Fibroblast of the conjunctiva (primary cell): ENCODE results near the gene EIF1AD.
"Not testable (repeated sequence)": the region's sequence is repeated elsewhere in the genome, so short reads cannot be mapped to it uniquely, and the experiment has no call there.

ENCODE experiments used
- DNase-seq: peaks from one replicate; pipeline ENCODE4 v3.0.0-alpha.2; 2010; ENCODE audit warnings: low read depth

The EIF1AD gene

DNA sequence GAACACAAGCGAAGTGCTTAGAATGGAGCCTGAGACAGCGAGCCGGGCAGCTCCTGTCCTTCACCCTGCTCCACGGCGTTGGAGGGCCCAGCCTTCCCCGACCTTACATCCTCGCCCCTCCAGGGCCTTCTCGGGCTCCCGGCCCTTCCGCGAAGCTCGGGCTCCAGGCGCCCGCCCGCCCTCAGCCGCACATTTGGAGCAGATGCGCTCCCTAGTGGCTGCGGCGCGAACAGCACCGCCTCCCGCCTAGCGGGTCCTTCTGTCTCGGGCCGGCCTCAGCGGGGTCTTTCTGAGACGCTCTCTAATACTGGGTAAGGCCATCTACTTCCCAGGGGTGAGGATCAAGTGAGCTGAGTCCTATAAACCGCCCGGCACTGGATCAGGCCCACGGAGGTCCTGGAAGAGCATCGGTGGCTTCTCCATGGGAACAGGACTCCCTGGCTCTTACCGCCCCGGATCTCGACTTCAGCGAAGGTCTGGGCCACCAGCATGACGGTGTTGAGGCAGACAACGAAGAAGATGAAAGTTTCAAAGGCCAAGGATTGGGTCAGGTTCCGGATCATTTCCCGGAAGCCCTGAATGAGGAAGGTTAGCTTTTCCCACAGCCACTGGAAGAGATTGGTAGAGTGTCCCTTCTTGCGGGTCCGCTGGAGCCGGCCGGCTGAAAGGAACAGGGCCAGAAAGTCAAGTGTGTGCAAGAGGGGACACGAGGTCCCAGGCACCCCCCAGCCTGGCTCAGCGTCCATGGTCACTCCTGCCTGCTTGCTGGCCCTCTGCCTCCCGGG lies 20.6 kb upstream of the EIF1AD start:
- DNase-seq = peak; percentile 26

DNA sequence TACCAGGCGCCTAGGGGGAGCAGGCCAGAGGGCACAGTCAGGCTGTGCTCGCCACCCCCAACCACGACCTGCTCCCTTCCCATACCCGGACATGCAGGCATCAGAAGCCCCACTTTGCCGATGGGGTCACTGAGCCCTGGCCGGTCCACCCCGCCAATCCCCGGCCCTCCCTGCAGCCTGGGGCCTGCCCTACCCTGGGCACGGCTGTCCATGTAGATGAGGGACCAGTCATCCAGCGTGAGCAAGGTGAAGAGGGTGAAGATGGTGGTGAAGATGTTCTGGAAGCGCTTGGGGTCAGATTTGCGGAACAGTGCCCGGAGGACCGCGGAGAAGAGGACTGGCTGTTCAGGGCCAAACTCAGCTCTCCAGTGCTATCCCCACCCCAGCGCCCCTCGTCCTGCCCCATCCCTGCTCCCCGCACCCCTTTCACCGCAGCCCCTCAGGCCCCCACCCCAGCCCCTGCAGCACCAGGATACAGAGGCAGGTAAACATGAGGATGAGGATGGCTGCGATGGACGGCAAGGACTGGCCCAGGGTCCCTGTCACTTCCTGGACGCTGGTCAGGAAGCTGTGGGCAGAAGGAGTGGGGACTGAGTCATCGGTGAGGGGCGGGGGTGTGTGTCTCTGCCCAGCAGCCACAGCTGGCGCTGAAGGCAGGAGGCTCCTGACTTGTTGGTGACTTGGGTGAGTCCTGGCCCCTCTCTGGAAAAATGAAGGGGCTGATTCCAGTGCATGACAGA lies 18.8 kb upstream of the EIF1AD start:
- DNase-seq = peak; percentile 14

DNA sequence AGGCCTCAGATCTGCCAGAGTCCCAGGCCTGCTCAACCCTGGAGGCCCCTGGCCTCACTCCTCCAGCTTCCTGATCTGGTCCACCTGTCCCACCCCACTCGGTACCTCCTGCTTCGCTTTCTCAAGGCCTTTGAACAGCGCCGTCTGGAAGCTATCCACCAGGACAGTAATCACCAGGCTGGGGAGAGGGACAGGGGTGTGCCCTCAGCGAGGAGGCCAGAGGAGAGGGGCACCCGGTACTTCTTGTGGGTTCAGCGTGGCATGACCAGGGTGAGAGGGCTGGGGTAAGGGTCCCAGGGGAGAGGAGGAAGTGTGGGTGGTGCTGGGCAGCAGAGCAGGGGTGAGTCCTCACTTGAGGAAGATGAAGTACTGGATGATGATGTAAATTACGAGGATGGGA lies 18.3 kb upstream of the EIF1AD start:
- no peak for DNase-seq

DNA sequence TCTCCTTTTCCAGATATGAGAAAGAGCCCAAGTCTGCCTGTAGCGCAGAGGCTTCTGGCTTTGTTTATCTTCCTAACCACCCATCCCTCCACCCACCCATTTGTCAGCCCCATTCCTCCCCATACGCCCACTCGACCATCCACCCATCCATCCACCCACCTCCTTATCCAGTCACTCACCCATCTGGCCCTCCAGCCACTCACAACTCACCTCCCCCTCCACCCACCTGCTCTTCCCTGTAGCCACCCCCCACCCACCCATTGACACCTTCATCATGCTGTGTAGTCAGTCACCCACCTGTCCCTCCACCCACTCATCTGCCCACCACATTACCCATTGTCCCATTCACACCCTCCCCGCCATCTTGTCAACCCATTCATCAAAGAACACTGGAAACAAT lies 15.4 kb upstream of the EIF1AD start:
- no peak for DNase-seq

DNA sequence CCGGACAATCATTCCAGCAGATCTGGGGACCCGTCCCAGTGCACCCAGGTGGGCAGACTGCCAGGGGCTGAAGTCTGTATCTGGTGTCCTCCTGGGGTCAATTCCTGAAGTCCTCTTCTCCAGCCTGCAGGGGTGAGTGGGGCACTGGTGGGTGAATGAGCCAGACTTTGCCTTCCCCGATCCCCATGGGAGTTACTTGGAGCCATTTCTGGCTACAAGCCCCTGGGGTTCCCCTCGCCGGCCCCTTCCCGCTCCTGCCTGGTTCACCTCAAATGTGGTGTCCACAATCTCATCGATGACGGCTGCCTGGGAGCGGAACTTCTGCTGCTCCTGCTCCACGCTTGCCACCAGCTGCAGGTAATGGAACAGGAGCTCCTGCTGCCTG lies 14.8 kb upstream of the EIF1AD start:
- no peak for DNase-seq

DNA sequence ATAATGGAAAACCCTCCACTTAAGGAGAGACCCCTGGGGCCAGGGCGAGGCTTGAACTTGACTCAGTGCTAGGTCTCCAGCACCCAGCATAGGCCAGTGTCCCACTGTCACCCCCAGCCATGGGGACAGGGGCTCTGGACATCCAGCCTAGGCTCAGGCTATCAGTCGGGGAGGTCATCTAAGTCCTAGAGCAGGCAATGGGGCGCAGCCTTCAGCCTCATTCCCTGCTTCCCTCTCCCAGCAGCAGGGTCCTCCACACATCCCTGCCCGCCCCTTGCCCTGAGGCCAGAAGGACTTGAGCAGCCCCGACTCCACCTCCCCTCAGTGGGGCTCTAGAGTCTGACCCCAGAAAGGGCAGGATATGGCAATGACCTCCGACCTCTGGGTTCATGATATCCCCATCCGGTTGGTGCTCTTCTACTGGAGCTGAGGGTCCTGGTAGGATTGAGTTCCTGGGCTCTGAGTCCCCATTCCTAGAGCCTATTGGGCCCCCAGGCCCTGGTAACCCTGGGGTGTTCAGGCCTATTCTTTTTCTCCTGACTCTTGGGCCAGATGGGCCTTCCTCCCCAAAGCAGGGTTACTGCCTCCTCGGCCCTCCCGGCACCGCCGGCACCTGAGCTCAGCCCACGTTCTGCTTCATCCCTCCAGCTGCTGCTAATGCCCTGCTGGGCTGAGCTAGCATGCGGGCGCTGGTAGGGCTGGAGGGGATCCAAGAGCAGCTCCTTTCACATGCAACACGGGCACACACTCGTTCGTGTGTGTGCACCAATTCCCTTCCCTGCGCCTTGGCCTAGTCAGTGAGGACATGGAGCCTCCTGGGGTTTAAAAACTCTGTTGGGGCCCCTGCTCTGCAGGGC lies 14.2 kb upstream of the EIF1AD start:
- DNase-seq = no peak

DNA sequence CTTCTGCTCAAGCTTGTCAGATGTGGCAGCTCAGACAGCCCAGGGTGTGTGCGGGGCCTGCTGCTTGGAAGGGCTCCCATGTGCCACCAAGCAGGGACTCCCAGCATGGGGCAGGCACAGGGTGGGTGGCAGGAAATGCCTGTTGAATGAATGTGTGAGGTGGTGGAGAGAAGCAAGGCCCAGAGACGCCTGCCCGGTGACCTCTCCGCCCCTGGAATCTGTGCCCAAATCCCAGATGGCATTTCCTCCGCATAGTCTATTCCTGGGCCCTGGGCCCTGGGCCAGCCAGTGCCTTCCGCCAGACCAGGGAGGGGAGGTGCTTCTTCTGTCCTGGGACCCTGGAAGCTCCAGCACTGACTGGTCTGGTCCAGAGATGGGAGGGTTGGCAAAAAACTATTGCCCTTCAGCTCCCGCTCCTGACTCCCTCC lies 13.5 kb upstream of the EIF1AD start:
- DNase-seq = no peak

DNA sequence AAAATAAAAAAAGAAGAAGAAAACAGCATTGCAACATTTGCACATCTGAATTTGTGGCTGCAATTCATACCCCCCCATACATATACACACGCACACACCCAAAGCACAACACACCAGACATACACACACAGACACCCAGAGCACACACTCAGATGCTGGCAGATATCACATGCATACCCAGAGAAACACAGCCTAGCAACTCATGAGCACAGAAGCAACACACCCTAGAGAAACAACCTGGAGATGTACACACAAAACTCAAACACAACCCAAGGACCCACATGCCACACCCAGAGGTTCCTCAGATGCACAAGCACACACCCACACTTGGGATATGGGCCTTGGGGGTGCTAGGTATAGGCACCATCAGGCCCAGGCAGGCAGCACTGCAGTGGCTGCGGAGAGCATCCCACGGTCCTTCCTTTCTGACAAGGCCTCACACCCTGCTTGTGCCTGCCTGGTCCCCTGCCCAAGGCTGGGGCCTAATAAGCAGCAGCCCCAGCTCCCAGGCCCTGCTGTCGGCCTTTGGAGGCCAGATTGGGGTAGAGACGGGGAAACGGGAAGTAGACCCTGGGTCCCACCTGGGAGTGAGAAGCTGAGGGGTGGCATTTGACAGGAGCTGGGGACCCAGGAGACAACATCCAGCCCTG lies 13.0 kb upstream of the EIF1AD start:
- no peak for DNase-seq

DNA sequence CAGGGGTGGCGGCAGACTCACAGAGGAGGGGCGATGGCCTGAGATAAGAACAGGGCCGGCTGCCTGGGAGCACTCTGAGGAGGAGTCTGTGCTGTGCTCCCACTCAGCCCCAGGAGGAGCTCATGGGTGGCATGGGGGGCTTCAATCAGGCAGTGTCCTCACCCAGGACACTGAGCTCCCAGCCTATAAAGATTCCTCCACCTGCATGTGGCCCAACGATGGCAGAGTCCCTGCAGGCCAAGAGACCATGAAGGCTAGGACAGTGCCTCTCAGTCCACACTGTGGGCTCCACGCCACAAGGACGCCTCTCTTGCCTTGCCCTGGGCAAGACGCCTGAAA lies 11.8 kb upstream of the EIF1AD start:
- DNase-seq = no peak

DNA sequence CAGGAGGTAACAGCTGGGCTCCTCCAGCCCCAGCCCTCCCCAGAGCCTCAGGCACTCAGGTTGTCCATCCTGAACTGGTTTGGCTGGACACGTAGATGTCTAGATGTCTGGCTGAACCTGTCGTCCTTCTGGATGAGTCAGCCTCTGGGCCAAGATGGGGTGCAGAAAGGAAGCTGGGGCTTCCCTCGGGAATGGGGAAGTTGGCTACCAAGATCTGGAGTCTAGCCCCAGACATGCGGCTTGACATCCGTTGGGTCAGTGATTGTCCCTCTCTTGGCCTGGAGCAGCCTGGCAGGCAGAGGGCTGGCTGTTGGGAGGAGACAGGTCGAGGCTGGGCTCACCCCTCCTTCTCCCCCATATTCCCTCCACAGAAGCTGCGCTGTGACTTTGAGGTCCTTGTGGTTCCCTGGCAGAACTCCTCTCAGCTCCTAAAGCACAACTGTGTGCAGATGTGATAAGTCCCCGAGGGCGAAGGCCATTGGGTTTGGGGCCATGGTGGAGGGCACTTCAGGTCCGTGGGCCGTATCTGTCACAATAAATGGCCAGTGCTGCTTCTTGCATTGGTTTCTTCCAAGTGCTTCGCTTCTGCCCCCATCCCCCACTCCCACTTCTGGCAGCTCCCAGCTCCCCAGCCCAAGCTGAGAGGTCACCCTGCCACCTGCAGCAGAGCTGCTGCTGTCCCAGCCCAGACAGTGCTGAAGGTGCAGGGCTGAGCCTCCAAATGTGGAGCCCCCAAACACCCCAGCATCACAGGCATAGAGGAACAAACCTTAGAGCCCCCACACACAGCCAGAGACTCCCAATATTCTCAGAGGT lies 11.2 kb upstream of the EIF1AD start:
- no peak for DNase-seq

DNA sequence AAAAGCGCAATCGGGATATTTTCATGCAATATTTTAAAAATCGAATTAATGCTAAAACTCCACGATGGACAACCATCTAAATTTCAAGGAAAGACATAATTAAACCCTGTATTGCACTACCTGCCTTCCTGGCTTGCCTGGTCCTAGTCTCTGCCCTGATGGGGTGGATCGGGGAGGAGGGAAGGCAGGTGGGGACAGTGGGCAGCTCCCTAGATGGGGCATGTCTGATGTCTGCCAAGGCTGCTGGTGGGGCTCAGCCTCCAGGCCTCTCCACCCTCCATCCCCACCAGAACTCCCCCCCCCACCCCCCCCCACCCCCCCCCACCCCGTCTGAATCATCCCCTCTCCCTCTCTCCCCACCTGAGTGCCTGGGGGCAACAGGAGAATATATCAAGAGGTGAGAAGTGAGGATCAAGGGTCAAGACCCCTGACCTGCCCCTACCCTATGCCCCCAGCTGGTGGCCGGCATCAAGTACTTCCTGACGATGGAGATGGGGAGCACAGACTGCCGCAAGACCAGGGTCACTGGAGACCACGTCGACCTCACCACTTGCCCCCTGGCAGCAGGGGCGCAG lies 10.5 kb upstream of the EIF1AD start:
- DNase-seq = no peak

DNA sequence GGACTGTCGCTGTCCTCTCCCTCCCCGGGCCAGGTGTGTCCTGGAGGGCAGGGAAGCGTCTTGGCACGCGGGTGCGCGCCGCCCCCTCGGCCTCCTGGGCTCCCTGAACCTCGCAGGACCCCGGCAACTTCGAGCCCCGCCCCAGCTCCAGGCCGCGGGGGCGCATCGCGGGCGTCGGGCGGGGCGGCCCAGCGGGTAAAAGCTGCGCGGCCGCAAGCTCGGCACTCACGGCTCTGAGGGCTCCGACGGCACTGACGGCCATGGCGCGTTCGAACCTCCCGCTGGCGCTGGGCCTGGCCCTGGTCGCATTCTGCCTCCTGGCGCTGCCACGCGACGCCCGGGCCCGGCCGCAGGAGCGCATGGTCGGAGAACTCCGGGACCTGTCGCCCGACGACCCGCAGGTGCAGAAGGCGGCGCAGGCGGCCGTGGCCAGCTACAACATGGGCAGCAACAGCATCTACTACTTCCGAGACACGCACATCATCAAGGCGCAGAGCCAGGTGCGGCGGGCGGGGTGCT lies 9.9 kb upstream of the EIF1AD start, which contains the start of gene CST6:
CST6 (plus strand) TSS at position 224 of the 519 bp plus-strand sequence; CDS start at position 261, 37 bp downstream.
- no peak for DNase-seq

DNA sequence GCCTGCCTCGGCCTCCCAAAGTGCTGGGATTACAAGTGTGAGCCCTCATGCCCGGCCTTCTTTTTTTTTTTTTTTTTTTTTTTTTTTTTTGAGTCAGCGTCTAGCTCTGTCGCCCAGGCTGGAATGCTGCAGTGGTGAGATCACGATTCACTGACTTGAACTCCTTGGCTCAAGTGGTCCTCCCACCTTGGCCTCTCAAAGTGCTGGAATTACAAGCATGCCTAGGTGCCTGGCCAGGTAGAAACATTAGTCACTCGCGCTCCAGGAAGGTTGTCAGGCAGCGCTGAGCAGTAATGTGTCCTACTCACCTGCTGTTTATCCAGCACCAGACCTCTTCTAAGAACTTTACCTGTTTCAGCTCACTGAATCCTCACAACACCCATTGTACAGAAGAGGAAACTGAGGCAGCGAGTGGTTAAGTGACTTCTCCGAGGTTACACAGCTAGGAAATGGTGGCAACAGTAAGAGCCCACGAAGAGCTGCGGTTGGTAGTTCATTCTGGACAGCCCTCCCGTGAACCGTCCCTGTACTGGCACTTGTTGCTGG lies 9.4 kb upstream of the EIF1AD start:
- DNase-seq = no peak

DNA sequence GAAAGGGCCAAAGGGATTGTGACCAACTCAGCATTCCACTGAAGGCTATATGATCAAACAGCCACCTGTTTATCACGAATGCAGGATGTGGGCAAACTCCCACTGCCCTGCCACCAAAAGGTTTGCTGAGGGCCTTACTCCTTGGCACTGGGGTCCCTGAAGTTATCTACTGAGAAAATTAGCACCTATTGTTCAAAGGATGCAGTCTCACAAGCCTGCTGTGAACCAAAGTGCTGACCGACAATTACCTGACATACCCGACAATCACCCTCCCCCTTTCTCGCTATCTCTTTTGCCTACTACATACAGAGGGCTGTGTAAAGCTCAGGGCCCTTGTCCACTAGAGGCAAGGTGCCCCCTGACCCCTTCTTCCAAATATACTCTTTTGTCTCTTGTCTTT lies 8.1 kb upstream of the EIF1AD start:
- DNase-seq = not testable (repeated sequence)

DNA sequence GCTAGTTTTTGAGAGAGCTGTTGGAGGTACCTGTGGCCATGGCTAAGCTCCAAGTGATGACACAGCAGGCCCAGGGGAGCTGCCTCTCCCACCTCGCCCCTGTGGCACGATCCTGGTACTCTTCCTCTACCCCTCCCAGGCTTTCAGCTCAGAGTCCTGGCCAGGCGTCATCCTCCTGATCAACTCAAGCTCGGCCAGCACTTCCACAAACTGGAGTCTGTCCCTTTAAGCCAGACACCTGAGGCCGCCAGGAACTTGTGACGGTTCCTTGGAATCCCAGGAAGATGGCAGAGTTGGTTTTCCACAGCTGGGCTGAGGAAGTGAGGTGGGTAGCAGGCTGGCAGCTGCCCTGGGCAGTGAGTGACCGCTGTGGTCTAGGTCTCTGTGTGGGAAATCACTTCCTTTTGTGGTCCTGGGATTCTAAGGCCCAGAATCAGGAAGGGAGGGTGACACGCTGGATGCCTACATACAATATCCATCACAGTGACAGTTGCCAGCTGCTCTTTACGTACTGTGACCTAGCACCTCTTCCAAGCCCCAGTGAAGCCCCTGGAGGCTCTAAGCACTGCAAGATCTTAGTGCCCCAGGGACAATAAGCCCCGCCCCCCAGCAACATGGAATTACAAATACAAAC lies 6.6 kb upstream of the EIF1AD start:
- no peak for DNase-seq

DNA sequence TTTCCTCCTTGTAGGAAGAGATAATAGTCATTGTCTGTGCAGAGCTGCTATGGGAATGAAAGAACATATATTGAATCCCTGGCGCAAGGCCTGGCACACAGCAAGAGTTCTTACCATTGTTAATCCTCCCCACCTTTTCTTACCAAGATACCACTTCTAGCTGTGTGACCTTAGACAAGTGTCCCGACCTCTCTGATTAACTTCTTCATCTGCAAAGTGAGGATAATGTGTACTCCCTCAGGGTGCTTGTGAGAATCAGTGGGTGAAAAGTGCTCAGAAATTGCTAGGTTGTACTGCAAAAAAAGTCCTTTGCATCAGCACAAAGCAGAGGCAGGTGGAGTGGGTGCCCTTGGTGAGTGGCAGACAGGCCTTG lies 6.1 kb upstream of the EIF1AD start:
- DNase-seq = no peak

DNA sequence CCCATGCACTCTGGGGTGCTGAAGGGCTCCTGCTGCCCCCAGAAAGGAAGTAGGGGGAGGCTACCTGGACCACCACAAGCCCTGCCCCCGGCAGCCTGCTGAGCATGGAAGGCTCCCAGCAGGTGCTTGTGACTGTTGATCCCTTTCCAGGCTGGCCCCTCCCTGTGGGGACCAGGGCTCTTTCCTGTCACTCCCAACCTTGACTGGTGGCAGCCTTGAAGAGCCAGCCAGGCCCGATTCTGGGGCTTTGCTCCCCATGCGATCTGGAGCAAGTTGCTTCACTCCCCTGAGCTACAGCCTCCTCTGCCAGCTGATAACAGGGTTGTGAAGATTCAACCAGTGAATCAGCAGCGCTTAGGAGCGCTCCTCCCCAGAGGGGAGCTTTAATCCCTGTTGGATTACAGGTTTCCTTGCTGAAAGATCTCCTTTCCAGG lies 5.3 kb upstream of the EIF1AD start:
- no peak for DNase-seq

DNA sequence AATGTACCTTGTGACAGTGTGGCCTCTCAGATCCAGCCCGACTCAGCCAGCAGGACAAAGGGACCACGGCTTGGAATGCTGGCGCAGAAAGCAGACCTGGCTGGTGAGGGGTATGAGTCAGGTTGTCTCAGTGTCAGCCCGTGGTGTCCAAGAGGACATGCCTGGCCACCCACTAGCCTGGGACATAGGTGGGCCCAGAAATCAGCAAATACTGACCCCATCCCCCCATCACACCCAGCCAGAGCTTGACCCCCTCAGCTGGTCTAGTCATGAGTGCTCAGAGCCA lies 4.9 kb upstream of the EIF1AD start:
- DNase-seq = no peak

DNA sequence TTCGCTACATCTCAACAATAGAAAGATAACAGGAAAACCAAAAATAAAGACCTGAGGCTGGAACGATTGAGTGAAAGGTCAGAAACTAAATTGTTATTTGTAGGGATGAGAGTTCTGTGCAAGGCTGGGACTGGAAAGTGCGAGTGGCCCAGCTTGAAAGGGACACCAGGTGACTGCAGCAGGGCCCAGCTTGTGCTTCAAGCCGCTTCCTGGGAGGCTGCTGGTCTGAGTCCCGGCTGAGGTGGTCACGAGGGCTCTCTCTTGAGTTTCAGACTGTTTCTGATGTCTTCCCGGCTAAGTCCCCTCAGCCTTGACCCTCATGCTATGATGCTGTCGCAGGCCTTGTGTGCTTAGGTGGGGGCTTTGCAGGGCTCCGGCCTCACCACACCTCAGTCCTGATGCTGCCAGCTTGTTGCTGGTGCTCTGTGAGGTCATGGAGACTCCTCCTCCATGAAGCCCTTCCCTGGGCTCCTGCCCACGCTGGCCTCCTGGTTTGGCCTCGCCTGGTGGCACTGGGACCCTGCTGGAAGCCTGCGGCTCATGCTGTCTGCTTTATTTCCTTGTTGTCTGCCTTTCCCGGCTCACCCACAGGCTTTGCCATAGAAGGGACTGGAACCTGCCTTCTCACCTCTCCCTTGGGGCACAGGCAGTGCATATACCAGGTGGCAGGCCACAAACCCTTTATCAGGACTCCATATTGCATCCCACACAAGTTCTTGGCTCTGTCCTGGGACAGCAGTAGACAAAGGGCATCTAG lies 4.4 kb upstream of the EIF1AD start:
- no peak for DNase-seq
